Caco-2 (cell line): ENCODE data around the gene ATXN2L. TPM values are rescaled to one million over a fixed set of nuclear protein-coding genes. Genes with fewer than 3 reads are reported as not detected.
"Not testable (repeated sequence)": the region's sequence is repeated elsewhere in the genome, so short reads cannot be mapped to it uniquely, and the experiment has no call there.

Experiments used
- Bru-seq: library from RNA; stranded (reverse); fragments of 400-500 nt; gene quantifications from one replicate; lab custom pipeline; 2021; lab: Mats Ljungman, UMichigan
- BruChase-seq, 2 experiments: library from RNA; stranded (reverse); fragments of 400-500 nt; gene quantifications; one replicate each; lab custom pipeline; 2021; lab: Mats Ljungman, UMichigan
- BruUV-seq: library from RNA; stranded (reverse); fragments of 400-500 nt; replicated peaks from 2 replicates; lab custom pipeline; 2021; lab: Mats Ljungman, UMichigan
- CTCF ChIA-PET: fragments of 300-600 bp; sonication (Branson Sonifier 250); formaldehyde crosslinking; loops from one replicate; lab custom pipeline; 2022; ENCODE audit warnings: antibody characterized with exemption; lab: Charles Lee
- POLR2A ChIA-PET: fragments of 300-600 bp; sonication (Branson Sonifier 250); formaldehyde crosslinking; loops from one replicate; lab custom pipeline; 2022; ENCODE audit warnings: antibody characterized with exemption; lab: Charles Lee
- DNase-seq, 2 experiments: peaks; one replicate each; pipeline versions ENCODE4 v3.0.0 to v3.0.0-alpha.2; 2020 to 2022
- H3K27me3 ChIP-seq: replicated peaks from 2 replicates; pipeline ENCODE4 v1.6.0; 2011; ENCODE audit warnings: low read length; ENCODE audit not compliant: control insufficient read depth, insufficient read depth
- H3K36me3 ChIP-seq: 2 replicates; pipeline ENCODE4 v1.5.1; 2011; ENCODE audit warnings: low read length; ENCODE audit not compliant: control insufficient read depth, insufficient read depth
- H3K4me1 ChIP-seq: fragments of 250-450 bp; sonication (Bioruptor Pico); 2 replicates; pipeline ENCODE4 v1.5.1; 2020; ENCODE audit warnings: mild to moderate bottlenecking
- H3K4me3 ChIP-seq: 2 replicates; pipeline ENCODE4 v1.5.1; 2011; ENCODE audit warnings: low read depth, mild to moderate bottlenecking, control low read depth, low read length
- H3K9me3 ChIP-seq: fragments of 250-450 bp; sonication (Bioruptor Pico); 2 replicates; pipeline ENCODE4 v1.5.1; 2020; ENCODE audit warnings: mild to moderate bottlenecking, moderate library complexity
- H3K27ac Mint-ChIP-seq: one replicate; pipeline ENCODE4 v1.8.0; 2022; ENCODE audit warnings: mixed read lengths; ENCODE audit not compliant: unreplicated experiment
- H3K27me3 Mint-ChIP-seq: one replicate; pipeline ENCODE4 v1.8.0; 2022; ENCODE audit warnings: mixed read lengths; ENCODE audit not compliant: insufficient read depth, unreplicated experiment
- H3K36me3 Mint-ChIP-seq: one replicate; pipeline ENCODE4 v1.8.0; 2022; ENCODE audit warnings: mild to moderate bottlenecking, mixed read lengths; ENCODE audit not compliant: insufficient read depth, unreplicated experiment
- H3K4me1 Mint-ChIP-seq: one replicate; pipeline ENCODE4 v1.8.0; 2022; ENCODE audit warnings: low read depth, mixed read lengths; ENCODE audit not compliant: unreplicated experiment
- H3K4me3 Mint-ChIP-seq: one replicate; pipeline ENCODE4 v1.8.0; 2022; ENCODE audit warnings: mild to moderate bottlenecking, moderate library complexity, mixed read lengths; ENCODE audit not compliant: unreplicated experiment
- H3K9me3 Mint-ChIP-seq: one replicate; pipeline ENCODE4 v1.8.0; 2022; ENCODE audit warnings: mixed read lengths; ENCODE audit not compliant: unreplicated experiment
- intact Hi-C: fragments of 100-400 bp; cut with micrococcal nuclease; formaldehyde crosslinking; loops from one replicate; pipeline ENCODE4 v1.10.0; 2022; ENCODE audit not compliant: unreplicated experiment
- long read RNA-seq: library from polyadenylated mRNA; stranded (forward); transcript quantifications from one replicate; pipeline ENCODE4 v2.0.0, GENCODE V29; 2022
- total RNA-seq: library from RNA; stranded (reverse); gene quantifications from 2 replicates; pipeline ENCODE4 v1.2.3, GENCODE V29; 2022
- TF ChIP-seq, protein P1 (sequence below), 2 experiments: fragments of 200-600 bp in 1 of 2; IDR thresholded peaks; 1 replicate in 1 of 2; 2 replicates in 1 of 2; pipeline versions ENCODE4 v1.5.1 to v1.8.0; 2011 to 2022; ENCODE audit warnings: antibody characterized with exemption in 1 of 2, control low read depth in 1 of 2, inconsistent platforms in 1 of 2, low read depth in 1 of 2, low read length in 1 of 2, mild to moderate bottlenecking in 1 of 2, moderate library complexity in 1 of 2; ENCODE audit not compliant: insufficient read depth in 1 of 2, severe bottlenecking in 1 of 2, unreplicated experiment in 1 of 2

The ATXN2L gene, protein sequence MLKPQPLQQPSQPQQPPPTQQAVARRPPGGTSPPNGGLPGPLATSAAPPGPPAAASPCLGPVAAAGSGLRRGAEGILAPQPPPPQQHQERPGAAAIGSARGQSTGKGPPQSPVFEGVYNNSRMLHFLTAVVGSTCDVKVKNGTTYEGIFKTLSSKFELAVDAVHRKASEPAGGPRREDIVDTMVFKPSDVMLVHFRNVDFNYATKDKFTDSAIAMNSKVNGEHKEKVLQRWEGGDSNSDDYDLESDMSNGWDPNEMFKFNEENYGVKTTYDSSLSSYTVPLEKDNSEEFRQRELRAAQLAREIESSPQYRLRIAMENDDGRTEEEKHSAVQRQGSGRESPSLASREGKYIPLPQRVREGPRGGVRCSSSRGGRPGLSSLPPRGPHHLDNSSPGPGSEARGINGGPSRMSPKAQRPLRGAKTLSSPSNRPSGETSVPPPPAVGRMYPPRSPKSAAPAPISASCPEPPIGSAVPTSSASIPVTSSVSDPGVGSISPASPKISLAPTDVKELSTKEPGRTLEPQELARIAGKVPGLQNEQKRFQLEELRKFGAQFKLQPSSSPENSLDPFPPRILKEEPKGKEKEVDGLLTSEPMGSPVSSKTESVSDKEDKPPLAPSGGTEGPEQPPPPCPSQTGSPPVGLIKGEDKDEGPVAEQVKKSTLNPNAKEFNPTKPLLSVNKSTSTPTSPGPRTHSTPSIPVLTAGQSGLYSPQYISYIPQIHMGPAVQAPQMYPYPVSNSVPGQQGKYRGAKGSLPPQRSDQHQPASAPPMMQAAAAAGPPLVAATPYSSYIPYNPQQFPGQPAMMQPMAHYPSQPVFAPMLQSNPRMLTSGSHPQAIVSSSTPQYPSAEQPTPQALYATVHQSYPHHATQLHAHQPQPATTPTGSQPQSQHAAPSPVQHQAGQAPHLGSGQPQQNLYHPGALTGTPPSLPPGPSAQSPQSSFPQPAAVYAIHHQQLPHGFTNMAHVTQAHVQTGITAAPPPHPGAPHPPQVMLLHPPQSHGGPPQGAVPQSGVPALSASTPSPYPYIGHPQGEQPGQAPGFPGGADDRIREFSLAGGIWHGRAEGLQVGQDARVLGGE
- total RNA-seq (329 and 352 TPM in 2 replicates), Bru-seq, nascent RNA (percentile 96 among the genes with signal in this experiment), BruChase-seq, experiment 1, labeled RNA remaining after a 2-hour chase (percentile 97 among the genes with signal in this experiment), BruChase-seq, experiment 2, labeled RNA remaining after a 6-hour chase (percentile 98 among the genes with signal in this experiment)
- long read RNA-seq, full-length matches to known transcripts, result 6 of 198 reads
- long read RNA-seq, partial matches to known transcripts, result 107 of 198 reads
- long read RNA-seq, other reads (novel, unspliced or antisense), result 85 of 198 reads

DNA sequence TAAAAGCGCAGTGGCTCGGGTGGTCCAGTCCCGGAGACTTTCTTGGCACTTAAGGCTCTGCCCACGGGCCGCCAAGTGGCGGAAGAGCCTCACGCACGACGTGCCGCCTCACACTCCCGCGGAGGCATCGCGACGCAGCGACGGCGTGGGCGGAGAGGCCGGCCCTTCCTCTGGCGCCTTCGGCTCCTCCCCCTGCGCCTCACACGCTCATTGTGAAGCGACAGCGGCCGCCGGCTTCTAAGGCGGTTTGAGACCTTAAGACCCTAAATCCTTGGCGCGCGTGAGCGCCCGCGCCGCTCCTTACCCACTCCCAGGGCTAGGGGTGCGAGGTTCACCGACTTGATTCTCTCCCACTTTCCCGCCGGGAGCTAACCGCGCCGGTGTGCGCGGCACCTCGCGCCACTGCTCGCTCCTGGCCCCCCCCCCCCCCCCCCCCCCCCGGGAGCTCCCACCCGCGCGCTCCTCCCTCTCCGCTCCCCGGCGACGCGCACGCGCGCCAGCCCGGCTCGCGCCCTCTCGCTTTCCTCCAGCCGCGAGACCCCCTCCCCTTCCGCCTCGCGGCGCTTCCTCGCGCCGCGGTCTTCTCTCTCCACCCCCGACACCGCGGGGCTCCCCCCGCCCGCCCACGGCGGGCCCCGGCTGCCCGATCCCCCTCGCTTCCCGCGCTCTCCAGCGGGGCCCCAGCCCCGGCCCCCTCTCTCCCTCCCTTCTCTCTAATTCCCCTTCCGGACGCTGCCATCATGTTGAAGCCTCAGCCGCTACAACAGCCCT lies at the start of gene ATXN2L:
Gene ATXN2L (plus strand): TSS at position 480 of the 771 bp plus-strand sequence. CDS start 261 bp downstream, at position 741.
- no peaks in the 10 kb centered on the region; the same call in 1 of the 2 replicates for H3K4me1 ChIP-seq
- intact Hi-C loops, result no loop called here
- peaks cover 14% of the 10 kb centered on the region for H3K4me1 Mint-ChIP-seq
- H3K9me3 Mint-ChIP-seq, result no peaks in the 10 kb centered on the region
- TF ChIP-seq, protein P1, sequence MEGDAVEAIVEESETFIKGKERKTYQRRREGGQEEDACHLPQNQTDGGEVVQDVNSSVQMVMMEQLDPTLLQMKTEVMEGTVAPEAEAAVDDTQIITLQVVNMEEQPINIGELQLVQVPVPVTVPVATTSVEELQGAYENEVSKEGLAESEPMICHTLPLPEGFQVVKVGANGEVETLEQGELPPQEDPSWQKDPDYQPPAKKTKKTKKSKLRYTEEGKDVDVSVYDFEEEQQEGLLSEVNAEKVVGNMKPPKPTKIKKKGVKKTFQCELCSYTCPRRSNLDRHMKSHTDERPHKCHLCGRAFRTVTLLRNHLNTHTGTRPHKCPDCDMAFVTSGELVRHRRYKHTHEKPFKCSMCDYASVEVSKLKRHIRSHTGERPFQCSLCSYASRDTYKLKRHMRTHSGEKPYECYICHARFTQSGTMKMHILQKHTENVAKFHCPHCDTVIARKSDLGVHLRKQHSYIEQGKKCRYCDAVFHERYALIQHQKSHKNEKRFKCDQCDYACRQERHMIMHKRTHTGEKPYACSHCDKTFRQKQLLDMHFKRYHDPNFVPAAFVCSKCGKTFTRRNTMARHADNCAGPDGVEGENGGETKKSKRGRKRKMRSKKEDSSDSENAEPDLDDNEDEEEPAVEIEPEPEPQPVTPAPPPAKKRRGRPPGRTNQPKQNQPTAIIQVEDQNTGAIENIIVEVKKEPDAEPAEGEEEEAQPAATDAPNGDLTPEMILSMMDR (IDR thresholded peaks at IDR 0.05; ENCODE audit: insufficient read depth in 1 of 2, low read depth in 1 of 2, low read length in 1 of 2, severe bottlenecking in 1 of 2, unreplicated experiment in 1 of 2), result peak in 1 of 2 experiments; percentile 6
- no peaks in the 10 kb centered on the region for H3K9me3 ChIP-seq
- DNase-seq, result peak; percentile 90 to 92
- no peaks in the 10 kb centered on the region for H3K27me3 ChIP-seq
- ChIA-PET POLR2A (interaction anchor here (0.5 to 1.5 kb wide), 6 partner anchors 10 to 389 kb away, joined by 3 to 14 read pairs (median 4); partner anchors contain the start of genes NFATC2IP and TUFM), CTCF (no interaction called here)
- no peaks in the 10 kb centered on the region for H3K27me3 Mint-ChIP-seq
- H3K4me3 Mint-ChIP-seq, result peak within 1 kb of the TSS; percentile 100
- H3K36me3 ChIP-seq, result peaks cover 4% of the 10 kb centered on the region
- peak within 1 kb of the TSS; percentile 100 for H3K27ac Mint-ChIP-seq
- H3K36me3 Mint-ChIP-seq, result peaks cover 83% of the 10 kb centered on the region
- H3K4me3 ChIP-seq, result peak within 1 kb of the TSS; percentile 93
- no TSS peak for BruUV-seq

DNA sequence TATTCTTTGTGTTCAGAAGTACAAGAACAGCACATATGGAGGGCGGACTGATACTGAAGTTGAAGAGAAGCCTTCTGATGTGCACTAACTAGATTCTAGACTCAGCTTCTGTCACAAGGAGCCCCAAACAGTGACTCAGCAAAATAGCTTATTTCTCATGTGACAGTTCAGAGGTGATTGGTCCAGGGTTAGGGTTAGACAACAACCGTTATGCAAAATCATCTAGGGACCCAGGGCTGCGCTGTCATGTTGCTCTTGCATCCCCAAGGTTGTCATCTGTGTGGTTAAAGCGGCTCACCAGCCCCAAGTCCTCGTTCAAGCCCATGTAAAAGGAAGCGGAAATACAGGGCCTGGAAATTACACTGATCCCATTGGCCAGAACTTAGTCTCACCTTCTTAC lies 41.1 kb upstream of the ATXN2L start:
- DNase-seq, H3K27ac Mint-ChIP-seq, H3K9me3 ChIP-seq, POLR2A ChIA-PET, H3K27me3 ChIP-seq, H3K4me3 ChIP-seq, H3K27me3 Mint-ChIP-seq, H3K36me3 ChIP-seq, CTCF ChIA-PET, H3K36me3 Mint-ChIP-seq, H3K9me3 Mint-ChIP-seq, H3K4me3 Mint-ChIP-seq, H3K4me1 Mint-ChIP-seq, intact Hi-C loops, H3K4me1 ChIP-seq, BruUV-seq: not testable (repeated sequence)

DNA sequence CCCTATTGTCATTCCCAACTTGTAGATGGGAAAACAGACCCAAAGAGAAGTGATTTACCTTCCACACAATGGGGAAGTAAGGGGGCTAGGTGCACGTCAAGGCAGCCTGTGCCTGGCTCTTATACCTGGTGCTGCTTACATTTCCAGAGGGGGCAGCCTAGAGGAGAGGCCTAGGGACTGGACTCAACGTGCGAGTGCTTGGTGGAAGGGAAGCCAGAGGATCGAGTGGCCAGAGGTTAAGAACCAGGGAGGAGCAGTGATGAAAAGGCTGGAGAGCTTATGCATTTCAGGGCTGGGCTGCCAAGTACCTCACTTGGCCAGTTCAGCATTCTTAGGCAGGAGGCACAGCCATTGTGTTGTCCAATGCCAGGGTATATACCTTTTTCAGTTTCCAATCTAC lies 40.4 kb upstream of the ATXN2L start:
- BruUV-seq, H3K9me3 Mint-ChIP-seq, H3K36me3 ChIP-seq, H3K4me3 ChIP-seq, H3K9me3 ChIP-seq, CTCF ChIA-PET, DNase-seq, H3K27me3 Mint-ChIP-seq, POLR2A ChIA-PET, H3K4me1 ChIP-seq, H3K4me3 Mint-ChIP-seq, H3K27me3 ChIP-seq, intact Hi-C loops, H3K36me3 Mint-ChIP-seq, H3K4me1 Mint-ChIP-seq, H3K27ac Mint-ChIP-seq: not testable (repeated sequence)
